KMS-11 (cell line): ENCODE measurements around the gene PACSIN2.

ENCODE experiments used
- H2AFZ ChIP-seq: fragments of 200-600 bp; sonication (generic); 2 replicates; pipeline ENCODE4 v1.6.1; 2016; ENCODE audit warnings: antibody characterized with exemption, mixed run types, low read depth
- H3K27ac ChIP-seq: fragments of 200-600 bp; sonication (generic); 2 replicates; pipeline ENCODE4 v1.6.1; 2016; ENCODE audit warnings: mild to moderate bottlenecking, mixed run types
- H3K27me3 ChIP-seq: fragments of 200-600 bp; sonication (generic); 2 replicates; pipeline ENCODE4 v1.6.1; 2017; ENCODE audit warnings: mild to moderate bottlenecking, low read depth, mixed run types, moderate library complexity; ENCODE audit not compliant: insufficient read depth
- H3K36me3 ChIP-seq: fragments of 200-600 bp; sonication (generic); 2 replicates; pipeline ENCODE4 v1.6.1; 2017; ENCODE audit warnings: mild to moderate bottlenecking, mixed run types; ENCODE audit not compliant: insufficient read depth
- H3K4me1 ChIP-seq: fragments of 200-600 bp; sonication (generic); 2 replicates; pipeline ENCODE4 v1.6.1; 2016; ENCODE audit warnings: mild to moderate bottlenecking, low read depth, mixed run types; ENCODE audit not compliant: poor library complexity, severe bottlenecking
- H3K4me2 ChIP-seq: fragments of 200-600 bp; sonication (generic); 2 replicates; pipeline ENCODE4 v1.7.0; 2016; ENCODE audit warnings: mild to moderate bottlenecking, mixed run types
- H3K4me3 ChIP-seq: fragments of 200-600 bp; sonication (generic); IDR thresholded peaks from 2 replicates; pipeline ENCODE4 v1.6.1; 2017; ENCODE audit warnings: low read depth, low read length, mixed read lengths; ENCODE audit not compliant: insufficient read depth
- H3K79me2 ChIP-seq: fragments of 200-600 bp; sonication (generic); 2 replicates; pipeline ENCODE4 v1.6.1; 2016; ENCODE audit warnings: low read depth, mixed run types; ENCODE audit not compliant: insufficient read depth
- H3K9ac ChIP-seq: fragments of 200-600 bp; sonication (generic); 2 replicates; pipeline ENCODE4 v1.6.1; 2016; ENCODE audit warnings: mild to moderate bottlenecking, mixed run types
- H4K20me1 ChIP-seq: fragments of 200-600 bp; sonication (generic); 2 replicates; pipeline ENCODE4 v1.6.1; 2016; ENCODE audit warnings: mild to moderate bottlenecking, mixed run types; ENCODE audit not compliant: insufficient read depth
- CTCF ChIP-seq: fragments of 200-600 bp; sonication (generic); conservative IDR thresholded peaks from 2 replicates; pipeline ENCODE4 v1.6.1; 2017; ENCODE audit warnings: low read depth, mild to moderate bottlenecking, antibody characterized with exemption, low read length, moderate library complexity, mixed read lengths

Gene PACSIN2

GRCh38 chr22:42905702-42906183, 109.2 kb downstream of the PACSIN2 start:
- no peaks in the 10 kb centered on the region for H3K36me3 ChIP-seq
- H4K20me1 ChIP-seq: no peaks in the 10 kb centered on the region
- no peak overlapping the region for H3K4me3 ChIP-seq
- no peak overlapping the region for H3K9ac ChIP-seq
- no peaks in the 10 kb centered on the region for H3K4me1 ChIP-seq
- H3K27me3 ChIP-seq: no peaks in the 10 kb centered on the region
- H3K79me2 ChIP-seq: no peaks in the 10 kb centered on the region
- H2AFZ ChIP-seq: no peak overlapping the region
- H3K4me2 ChIP-seq: no peak overlapping the region
- no peak overlapping the region for H3K27ac ChIP-seq
- no peak for TF ChIP-seq CTCF

DNA sequence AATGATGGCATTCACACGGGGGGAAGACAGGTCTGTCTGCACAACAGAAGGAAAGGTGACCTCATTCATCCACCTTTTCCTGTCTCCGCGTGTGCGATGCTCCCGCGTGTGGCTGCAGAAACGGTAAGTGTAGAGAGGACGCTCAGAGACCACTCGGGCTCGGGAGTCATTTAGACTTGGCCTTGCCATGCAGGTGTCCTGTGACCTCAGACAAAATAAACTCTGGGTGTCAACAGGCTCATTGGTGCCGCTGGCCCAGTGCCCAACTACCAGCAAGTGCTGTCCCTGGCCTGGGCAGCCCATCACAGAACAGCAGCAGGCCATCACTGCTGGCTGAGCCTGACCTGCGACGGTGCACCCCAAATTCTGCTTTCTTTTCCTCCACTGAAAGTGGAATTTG, 109.7 kb downstream of the PACSIN2 start:
- no peak overlapping the region for H3K9ac ChIP-seq
- no peaks in the 10 kb centered on the region for H3K27me3 ChIP-seq
- H3K4me1 ChIP-seq: no peaks in the 10 kb centered on the region
- no peaks in the 10 kb centered on the region for H3K36me3 ChIP-seq
- no peaks in the 10 kb centered on the region for H4K20me1 ChIP-seq
- no peak overlapping the region for H3K4me2 ChIP-seq
- H3K4me3 ChIP-seq: no peak overlapping the region
- no peak overlapping the region for H3K27ac ChIP-seq
- TF ChIP-seq CTCF: no peak
- H3K79me2 ChIP-seq: no peaks in the 10 kb centered on the region
- no peak overlapping the region for H2AFZ ChIP-seq

- Histone ChIP-seq H3K9ac (no peak overlapping the region), H3K79me2 (no peaks in the 10 kb centered on the region), H2AFZ (no peak overlapping the region), H3K27me3 (no peaks in the 10 kb centered on the region), H3K4me2 (no peak overlapping the region), H4K20me1 (no peaks in the 10 kb centered on the region), H3K4me1 (no peaks in the 10 kb centered on the region), H3K4me3 (no peak overlapping the region), H3K27ac (no peak overlapping the region), H3K36me3 (no peaks in the 10 kb centered on the region)
- no peak for TF ChIP-seq CTCF
Observed at GRCh38 chr22:42904050-42904449, 110.9 kb downstream of the PACSIN2 start.

DNA sequence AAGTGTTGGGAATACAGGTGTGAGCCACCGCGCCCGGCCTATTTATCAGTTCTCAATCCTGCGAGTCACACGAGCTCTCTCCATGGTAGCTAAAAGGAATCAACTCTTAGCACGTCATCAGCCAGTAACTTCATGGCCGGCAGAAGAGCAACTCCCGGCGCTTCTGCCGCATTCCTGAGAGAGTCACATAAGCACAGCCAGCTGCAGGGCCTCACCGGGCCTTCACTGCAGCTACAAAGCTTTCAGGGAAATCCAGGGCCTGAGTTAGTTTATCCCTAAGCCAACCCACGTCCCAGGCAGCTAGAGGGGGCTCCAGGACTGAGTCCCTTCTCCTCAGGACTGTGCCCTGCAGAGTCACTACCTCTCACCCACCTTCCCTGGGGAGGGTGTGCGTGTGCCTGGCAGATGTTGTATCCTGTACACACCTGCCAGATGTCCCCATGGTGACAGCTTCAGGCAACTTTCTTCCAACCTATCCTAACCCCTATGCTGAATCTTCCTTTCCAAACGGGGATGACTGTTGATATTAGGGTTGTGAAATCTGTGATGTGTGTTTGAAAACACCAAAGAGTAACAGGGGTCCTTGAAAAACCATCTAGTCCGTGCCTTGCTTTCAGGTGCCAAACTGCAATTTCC, 112.0 kb downstream of the PACSIN2 start:
- Histone ChIP-seq H4K20me1 (no peaks in the 10 kb centered on the region), H3K79me2 (no peaks in the 10 kb centered on the region), H3K4me2 (no peak overlapping the region), H3K36me3 (no peaks in the 10 kb centered on the region), H2AFZ (no peak overlapping the region), H3K4me1 (no peaks in the 10 kb centered on the region), H3K9ac (no peak overlapping the region), H3K27ac (no peak overlapping the region), H3K4me3 (no peak overlapping the region), H3K27me3 (no peaks in the 10 kb centered on the region)
- no peak for TF ChIP-seq CTCF
